Kidney (tissue), 14 donors: ENCODE measurements around the gene VOPP1. TPM values are rescaled to one million over a fixed set of nuclear protein-coding genes. Genes with fewer than 3 reads are reported as not detected.

Source experiments
- DNase-seq, 5 donors: peaks; one replicate each; pipeline ENCODE4 v3.0.0-alpha.2; 2013 to 2020
- FAIRE-seq: peaks from 2 replicates; lab custom pipeline; 2012; peaks lifted over from hg19 to GRCh38; lab: Jason Lieb, UNC
- H3K27ac ChIP-seq, 2 donors: one replicate each; pipeline ENCODE4 v1.7.0; 2013; ENCODE audit warnings: low read depth in 2 of 2, low read length in 2 of 2, inconsistent platforms in 1 of 2
- H3K27me3 ChIP-seq: one replicate; pipeline ENCODE4 v1.7.1; 2013; ENCODE audit warnings: low read length, inconsistent platforms; ENCODE audit not compliant: control insufficient read depth, insufficient read depth
- H3K36me3 ChIP-seq, 3 donors: one replicate each; pipeline versions ENCODE4 v1.7.0 to v1.7.1; 2013; ENCODE audit warnings: low read length in 3 of 3, control low read depth in 1 of 3, inconsistent platforms in 1 of 3; ENCODE audit not compliant: insufficient read depth in 3 of 3, control insufficient read depth in 2 of 3
- H3K4me1 ChIP-seq, 3 donors: one replicate each; pipeline versions ENCODE4 v1.7.0 to v1.7.1; 2013; ENCODE audit warnings: low read length in 3 of 3, inconsistent platforms in 1 of 3, low read depth in 1 of 3; ENCODE audit not compliant: control insufficient read depth in 2 of 3, insufficient read depth in 2 of 3
- H3K4me3 ChIP-seq, 3 donors: one replicate each; pipeline versions ENCODE4 v1.7.0 to v1.8.1; 2013; ENCODE audit warnings: low read length in 3 of 3, control low read depth in 1 of 3, inconsistent platforms in 1 of 3
- H3K9ac ChIP-seq, 3 donors: one replicate each; pipeline versions ENCODE4 v1.7.0 to v1.7.1; 2013; ENCODE audit warnings: low read length in 3 of 3, control low read depth in 1 of 3, inconsistent platforms in 1 of 3
- H3K9me3 ChIP-seq, 3 donors: one replicate each; pipeline versions ENCODE4 v1.7.0 to v1.7.1; 2013; ENCODE audit warnings: low read length in 3 of 3, control low read depth in 1 of 3, inconsistent platforms in 1 of 3; ENCODE audit not compliant: control insufficient read depth in 2 of 3, insufficient read depth in 1 of 3
- CTCF ChIP-seq: IDR thresholded peaks from 3 replicates; pipeline ENCODE4 v1.5.1; 2012; ENCODE audit warnings: mild to moderate bottlenecking, moderate library complexity, borderline replicate concordance; ENCODE audit not compliant: insufficient read depth; ENCODE audit errors: extremely low read depth
- intact Hi-C: fragments of 100-400 bp; cut with DNase I; formaldehyde crosslinking; loops from one replicate; pipeline ENCODE4 v1.11.1; 2022
- polyA plus RNA-seq: library from polyadenylated mRNA; stranded (reverse); fragments of 350-450 nt; fragmentation: Illumina TruSeq; extraction: RNeasy Lipid Tissue Mini Kit (QIAGEN cat#74804); gene quantifications from one replicate; pipeline ENCODE4 v1.2.3, GENCODE V29; 2014; ENCODE audit warnings: low read depth, low replicate concordance; ENCODE audit not compliant: insufficient read depth
- total RNA-seq: library from RNA; stranded (reverse); fragmentation: NEBNext Ultra II Directional; extraction: Animal tissue kit (Norgen Biotek cat#: 25700); gene quantifications from one replicate; pipeline ENCODE4 v1.2.1, GENCODE V29; 2021
- donor health status: control.
- donor health status: control.
- donor health status: control.
- donor health status: control.
- donor health status: control.
- donor health status: DM: yes; HTN: yes; CAD: no.
- donor health status: Normal renal cell carcinoma (clear cell type).

VOPP1 gene
- total and polyA plus RNA-seq, 2 donors from 2014 or later, result 47.3 to 98.7 TPM

DNA sequence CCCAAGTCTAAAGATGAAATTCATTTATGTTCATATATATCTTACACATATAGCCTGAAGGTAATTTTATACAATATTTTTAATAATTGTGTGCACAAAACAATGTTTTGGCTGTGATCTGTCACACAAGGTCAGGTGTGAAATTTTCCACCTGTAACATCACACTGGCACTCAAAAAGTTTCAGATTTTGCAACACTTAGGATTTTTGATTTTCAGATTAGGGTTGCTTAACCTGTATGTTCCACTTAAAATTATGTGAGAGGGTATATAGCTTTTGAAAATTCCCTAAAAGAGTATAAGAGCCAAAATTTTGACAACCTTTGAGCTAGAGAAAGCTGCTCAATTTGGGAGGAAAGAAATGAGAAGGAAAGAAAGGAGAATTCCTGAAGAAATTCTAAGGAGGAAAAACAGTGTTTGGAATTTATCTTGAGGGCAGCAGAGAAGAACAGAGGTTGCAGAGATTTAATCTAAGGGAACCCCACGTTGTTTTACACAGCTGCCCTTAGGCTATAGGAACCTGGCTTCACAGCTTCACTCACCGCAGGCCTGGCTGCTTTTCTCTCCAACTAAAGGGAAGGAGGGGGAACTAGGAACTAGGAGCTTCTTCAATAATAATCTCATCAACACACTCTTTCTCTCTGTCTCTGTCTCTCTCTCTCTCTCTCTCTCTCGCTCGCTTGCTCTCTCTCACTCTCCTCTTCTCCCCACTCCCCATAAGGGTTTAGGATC lies 8.5 kb downstream of the VOPP1 start:
- no peaks in the 10 kb centered on the region for H3K9me3 ChIP-seq
- intact Hi-C loops, result no loop called here
- H3K27ac ChIP-seq, result no peak overlapping the region
- no peak for TF ChIP-seq CTCF
- H3K36me3 ChIP-seq, result no peaks in the 10 kb centered on the region
- no peak overlapping the region for H3K9ac ChIP-seq
- no peak for FAIRE-seq
- peaks cover 0 to 5% (median 5%) of the 10 kb centered on the region in 3 donors for H3K4me1 ChIP-seq
- no peak overlapping the region for H3K4me3 ChIP-seq
- H3K27me3 ChIP-seq, result no peaks in the 10 kb centered on the region
- no peak for DNase-seq

- H3K27ac ChIP-seq, result no peak overlapping the region
- H3K9ac ChIP-seq, result no peak overlapping the region
- DNase-seq (no peak), FAIRE-seq (no peak)
- intact Hi-C loops, result no loop called here
- H3K27me3 ChIP-seq, result no peaks in the 10 kb centered on the region
- no peak overlapping the region for H3K4me3 ChIP-seq
- H3K9me3 ChIP-seq, result no peaks in the 10 kb centered on the region
- no peak for TF ChIP-seq CTCF
- H3K36me3 ChIP-seq, result no peaks in the 10 kb centered on the region
- no peaks in the 10 kb centered on the region for H3K4me1 ChIP-seq
Observed at GRCh38 chr7:55561690-55562089, 10.6 kb downstream of the VOPP1 start.

GRCh38 chr7:55558962-55559920 lies 13.1 kb downstream of the VOPP1 start:
- no peak overlapping the region for H3K9ac ChIP-seq
- FAIRE-seq (no peak), DNase-seq (peak in 1 of 5 donors; percentile 69)
- intact Hi-C loops, result no loop called here
- peaks cover 0 to 7% (median 2%) of the 10 kb centered on the region in 3 donors for H3K4me1 ChIP-seq
- no peak overlapping the region for H3K27ac ChIP-seq
- no peak overlapping the region for H3K4me3 ChIP-seq
- no peak for TF ChIP-seq CTCF
- H3K9me3 ChIP-seq, result no peaks in the 10 kb centered on the region
- no peaks in the 10 kb centered on the region for H3K27me3 ChIP-seq
- no peaks in the 10 kb centered on the region for H3K36me3 ChIP-seq
